Type B pancreatic cell (in vitro differentiated cells): Measurements from ENCODE around the gene ATG7. TPM values are rescaled to one million over a fixed set of nuclear protein-coding genes. Genes with fewer than 3 reads are reported as not detected.
A peak's percentile ranks its signal among the peaks of the same experiment; 100 is the strongest.

Source experiments
- DNase-seq: peaks from one replicate; pipeline ENCODE4 v3.0.0; 2021; ENCODE audit warnings: mixed read lengths; ENCODE audit not compliant: unreplicated experiment; ENCODE audit errors: extremely low spot score
- H3K27ac Mint-ChIP-seq: 2 replicates; pipeline ENCODE4 v1.8.0; 2021; ENCODE audit warnings: mild to moderate bottlenecking, mixed read lengths
- H3K27me3 Mint-ChIP-seq: 2 replicates; pipeline ENCODE4 v1.8.0; 2021; ENCODE audit warnings: mixed read lengths
- H3K36me3 Mint-ChIP-seq: 2 replicates; pipeline ENCODE4 v1.8.0; 2021; ENCODE audit warnings: mixed read lengths
- H3K4me1 Mint-ChIP-seq: one replicate; pipeline ENCODE4 v1.8.0; 2021; ENCODE audit warnings: mixed read lengths; ENCODE audit not compliant: unreplicated experiment
- H3K4me3 Mint-ChIP-seq: 2 replicates; pipeline ENCODE4 v1.8.0; 2021; ENCODE audit warnings: mild to moderate bottlenecking, mixed read lengths
- H3K9me3 Mint-ChIP-seq: 2 replicates; pipeline ENCODE4 v1.8.0; 2021; ENCODE audit warnings: mixed read lengths
- CTCF ChIP-seq: fragments of 200-600 bp; sonication (generic); conservative IDR thresholded peaks from 2 replicates; pipeline ENCODE4 v1.5.0; 2021; ENCODE audit warnings: antibody characterized with exemption, mild to moderate bottlenecking
- total RNA-seq: library from RNA; stranded (reverse); gene quantifications from 2 replicates; pipeline ENCODE4 v1.2.1, GENCODE V29; 2021; ENCODE audit warnings: low replicate concordance

Gene ATG7
- total RNA-seq, 1 donor from 2014 or later: 32.4 TPM

- H3K36me3 Mint-ChIP-seq: peaks cover 44% of the 10 kb centered on the region
- no peak for DNase-seq
- no peak overlapping the region for H3K27ac Mint-ChIP-seq
- peaks cover 9% of the 10 kb centered on the region for H3K9me3 Mint-ChIP-seq
- no peak for TF ChIP-seq CTCF
- no peaks in the 10 kb centered on the region for H3K27me3 Mint-ChIP-seq
- H3K4me3 Mint-ChIP-seq: no peak overlapping the region
- H3K4me1 Mint-ChIP-seq: peaks cover 45% of the 10 kb centered on the region
These were observed 282.5 kb downstream of the ATG7 start for GRCh38 chr3:11554666-11555065.

- TF ChIP-seq CTCF: no peak
- H3K9me3 Mint-ChIP-seq: peaks cover 9% of the 10 kb centered on the region
- no peaks in the 10 kb centered on the region for H3K27me3 Mint-ChIP-seq
- H3K4me1 Mint-ChIP-seq: peaks cover 48% of the 10 kb centered on the region
- peak overlapping the region; percentile 50 for H3K27ac Mint-ChIP-seq
- H3K36me3 Mint-ChIP-seq: peaks cover 46% of the 10 kb centered on the region
- no peak overlapping the region for H3K4me3 Mint-ChIP-seq
- DNase-seq: no peak
These were observed 283.1 kb downstream of the ATG7 start for GRCh38 chr3:11555211-11555782.

- Mint-ChIP-seq H3K4me1 (peaks cover 50% of the 10 kb centered on the region), H3K27ac (peak overlapping the region; percentile 68), H3K36me3 (peaks cover 44% of the 10 kb centered on the region), H3K9me3 (peaks cover 2% of the 10 kb centered on the region), H3K27me3 (no peaks in the 10 kb centered on the region), H3K4me3 (peak overlapping the region; percentile 9)
- TF ChIP-seq CTCF: no peak
- no peak for DNase-seq
These were observed 283.9 kb downstream of the ATG7 start for GRCh38 chr3:11555881-11556633.

- no peak for DNase-seq
- H3K4me3 Mint-ChIP-seq: peak overlapping the region; percentile 19
- H3K36me3 Mint-ChIP-seq: peaks cover 40% of the 10 kb centered on the region
- peaks cover 50% of the 10 kb centered on the region for H3K4me1 Mint-ChIP-seq
- H3K27ac Mint-ChIP-seq: peak overlapping the region; percentile 68
- H3K9me3 Mint-ChIP-seq: no peaks in the 10 kb centered on the region
- H3K27me3 Mint-ChIP-seq: no peaks in the 10 kb centered on the region
- TF ChIP-seq CTCF: no peak
These were observed 284.9 kb downstream of the ATG7 start for GRCh38 chr3:11556851-11557644.

GRCh38 chr3:11558002-11558401, 285.8 kb downstream of the ATG7 start:
- no peaks in the 10 kb centered on the region for H3K27me3 Mint-ChIP-seq
- DNase-seq: no peak
- no peaks in the 10 kb centered on the region for H3K9me3 Mint-ChIP-seq
- no peak for TF ChIP-seq CTCF
- H3K27ac Mint-ChIP-seq: peak overlapping the region; percentile 68
- peaks cover 32% of the 10 kb centered on the region for H3K36me3 Mint-ChIP-seq
- peaks cover 49% of the 10 kb centered on the region for H3K4me1 Mint-ChIP-seq
- peak overlapping the region; percentile 2 for H3K4me3 Mint-ChIP-seq
